Suprapubic skin (tissue), 4 donors: Measurements from ENCODE around the gene KCNIP4. TPM values are rescaled to one million over a fixed set of nuclear protein-coding genes. Genes with fewer than 3 reads are reported as not detected.

ENCODE experiments used
- DNase-seq, 2 donors: peaks; one replicate each; pipeline ENCODE4 v3.0.0-alpha.2; 2019; ENCODE audit warnings: low spot score in 2 of 2
- H3K27ac ChIP-seq: fragments of 200-600 bp; sonication (generic); one replicate; pipeline ENCODE4 v1.5.1; 2019
- H3K27me3 ChIP-seq: fragments of 200-600 bp; sonication (generic); one replicate; pipeline ENCODE4 v1.5.1; 2019
- H3K36me3 ChIP-seq: fragments of 200-600 bp; sonication (generic); one replicate; pipeline ENCODE4 v1.5.1; 2019
- H3K4me1 ChIP-seq: fragments of 200-600 bp; sonication (generic); one replicate; pipeline ENCODE4 v1.5.1; 2019
- H3K4me3 ChIP-seq: fragments of 200-600 bp; sonication (generic); one replicate; pipeline ENCODE4 v1.5.1; 2019; ENCODE audit warnings: mild to moderate bottlenecking
- H3K9me3 ChIP-seq: fragments of 200-600 bp; sonication (generic); one replicate; pipeline ENCODE4 v1.5.1; 2019
- CTCF ChIP-seq, 2 donors: fragments of 200-600 bp in 1 of 2; fragments of 450-650 bp in 1 of 2; sonication (generic) in 1 of 2; IDR thresholded peaks; one replicate each; pipeline ENCODE4 v1.5.1; 2016 to 2019; ENCODE audit warnings: antibody characterized with exemption in 2 of 2, mild to moderate bottlenecking in 1 of 2, moderate library complexity in 1 of 2
- EP300 ChIP-seq: sonication (generic); formaldehyde crosslinking; IDR thresholded peaks from one replicate; pipeline ENCODE4 v1.6.1; 2017; ENCODE audit warnings: antibody characterized with exemption
- POLR2A ChIP-seq, 2 donors: fragments of 450-650 bp; IDR thresholded peaks; one replicate each; pipeline ENCODE4 v1.6.1; 2017; ENCODE audit warnings: antibody characterized with exemption in 2 of 2, mild to moderate bottlenecking in 2 of 2, moderate library complexity in 2 of 2
- POLR2AphosphoS5 ChIP-seq, 3 donors: sonication (generic); formaldehyde crosslinking; IDR thresholded peaks; one replicate each; pipeline ENCODE4 v1.6.1; 2017; ENCODE audit warnings: antibody characterized with exemption in 3 of 3
- WGBS: methylation state at CpG from one replicate; pipeline ENCODE4 v1.1.5; 2018; 5-methylcytosine and 5-hydroxymethylcytosine counted together
- total RNA-seq, 4 donors: library from RNA; depleted of rRNA; stranded (reverse); fragments of >200 nt; gene quantifications; one replicate each; pipeline ENCODE4 v1.1.0, GENCODE V29; 2016

Gene KCNIP4
- total RNA-seq, 4 donors from 2014 or later = not detected

- H3K9me3 ChIP-seq = no peaks in the 10 kb centered on the region
- TF ChIP-seq POLR2A (IDR thresholded peaks at IDR 0.05) (no peak), EP300 (no peak), POLR2AphosphoS5 (IDR thresholded peaks at IDR 0.05) (no peak), CTCF (IDR thresholded peaks at IDR 0.05) (no peak)
- no peak overlapping the region for H3K27ac ChIP-seq
- H3K27me3 ChIP-seq = no peaks in the 10 kb centered on the region
- H3K4me1 ChIP-seq = no peaks in the 10 kb centered on the region
- 91% methylated on average over 5 of the region's 5 CpGs for WGBS
- H3K4me3 ChIP-seq = no peak overlapping the region
- no peak for DNase-seq
- H3K36me3 ChIP-seq = no peaks in the 10 kb centered on the region
These were observed 1107.9 kb downstream of the KCNIP4 start for GRCh38 chr4:20840648-20841190.

- no peak for DNase-seq
- no peaks in the 10 kb centered on the region for H3K36me3 ChIP-seq
- H3K27me3 ChIP-seq = no peaks in the 10 kb centered on the region
- H3K9me3 ChIP-seq = no peaks in the 10 kb centered on the region
- TF ChIP-seq CTCF (IDR thresholded peaks at IDR 0.05) = no peak
- TF ChIP-seq EP300 = no peak
- TF ChIP-seq POLR2AphosphoS5 (IDR thresholded peaks at IDR 0.05) = no peak
- no peak overlapping the region for H3K4me3 ChIP-seq
- 0% methylated on average over 1 of the region's 1 CpG for WGBS
- no peak overlapping the region for H3K27ac ChIP-seq
- no peaks in the 10 kb centered on the region for H3K4me1 ChIP-seq
These were observed 1108.6 kb downstream of the KCNIP4 start for GRCh38 chr4:20839957-20840356.

- Histone ChIP-seq H3K4me3 (no peak overlapping the region), H3K27me3 (no peaks in the 10 kb centered on the region), H3K27ac (no peak overlapping the region), H3K9me3 (no peaks in the 10 kb centered on the region), H3K4me1 (no peaks in the 10 kb centered on the region), H3K36me3 (no peaks in the 10 kb centered on the region)
- no peak for DNase-seq
- TF ChIP-seq POLR2AphosphoS5 (IDR thresholded peaks at IDR 0.05) = no peak
- TF ChIP-seq EP300 = no peak
- no peak for TF ChIP-seq CTCF (IDR thresholded peaks at IDR 0.05)
- no peak for TF ChIP-seq POLR2A (IDR thresholded peaks at IDR 0.05)
- 84% methylated on average over 1 of the region's 1 CpG for WGBS
These were observed 1110.1 kb downstream of the KCNIP4 start for GRCh38 chr4:20838476-20838875.

DNA sequence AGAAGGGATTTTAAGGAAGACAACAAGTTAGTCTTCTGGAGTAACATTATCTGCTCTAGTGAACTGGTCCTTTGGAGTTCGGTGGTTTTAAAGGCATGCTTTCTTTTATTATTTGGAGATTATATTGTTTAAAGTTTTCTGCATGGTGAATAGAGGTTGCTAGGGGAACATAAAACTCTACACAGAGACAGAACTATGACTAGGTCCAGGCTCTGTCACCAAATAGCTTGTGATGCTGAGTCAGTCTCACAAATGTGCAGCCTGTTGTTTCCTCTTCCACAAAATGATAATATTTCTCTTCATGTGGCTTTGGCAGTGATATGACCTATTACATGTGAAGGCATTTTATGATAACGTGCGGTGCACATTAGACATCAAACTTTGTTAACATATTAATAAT, 1115.7 kb downstream of the KCNIP4 start:
- H3K27me3 ChIP-seq = no peaks in the 10 kb centered on the region
- no peaks in the 10 kb centered on the region for H3K4me1 ChIP-seq
- no peak overlapping the region for H3K4me3 ChIP-seq
- TF ChIP-seq CTCF (IDR thresholded peaks at IDR 0.05) (no peak), POLR2AphosphoS5 (IDR thresholded peaks at IDR 0.05) (no peak), EP300 (no peak), POLR2A (IDR thresholded peaks at IDR 0.05) (no peak)
- WGBS = 69% methylated on average over 3 of the region's 3 CpGs
- H3K9me3 ChIP-seq = no peaks in the 10 kb centered on the region
- no peak for DNase-seq
- no peak overlapping the region for H3K27ac ChIP-seq
- no peaks in the 10 kb centered on the region for H3K36me3 ChIP-seq

DNA sequence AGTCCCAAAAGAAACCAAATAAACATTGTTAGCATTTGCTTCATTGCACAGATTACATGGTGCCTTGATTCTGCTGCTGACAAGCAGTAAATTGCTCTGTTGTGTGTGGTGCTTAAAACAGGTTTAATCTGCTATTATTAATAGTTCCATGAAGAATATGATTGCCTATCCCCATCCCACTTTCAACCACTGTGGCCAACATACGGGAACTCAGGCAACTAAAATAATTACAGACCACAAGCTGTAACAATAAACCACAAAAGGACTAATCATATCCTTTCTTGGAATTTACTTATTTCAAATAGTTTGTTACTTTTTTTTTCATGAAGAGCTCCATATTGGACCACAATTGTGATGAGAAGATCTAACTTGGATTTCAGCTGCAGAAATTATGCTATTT, 1116.8 kb downstream of the KCNIP4 start:
- H3K4me1 ChIP-seq = no peaks in the 10 kb centered on the region
- DNase-seq = no peak
- no peaks in the 10 kb centered on the region for H3K27me3 ChIP-seq
- H3K4me3 ChIP-seq = no peak overlapping the region
- no peak for TF ChIP-seq CTCF (IDR thresholded peaks at IDR 0.05)
- TF ChIP-seq EP300 = no peak
- TF ChIP-seq POLR2A (IDR thresholded peaks at IDR 0.05) = no peak
- TF ChIP-seq POLR2AphosphoS5 (IDR thresholded peaks at IDR 0.05) = no peak
- H3K27ac ChIP-seq = no peak overlapping the region
- H3K9me3 ChIP-seq = no peaks in the 10 kb centered on the region
- H3K36me3 ChIP-seq = no peaks in the 10 kb centered on the region
- 56% methylated on average over 1 of the region's 1 CpG for WGBS
